GDM1 (cell line): ENCODE results near the gene TNFRSF25.
"Not testable (repeated sequence)": the region's sequence is repeated elsewhere in the genome, so short reads cannot be mapped to it uniquely, and the experiment has no call there.

Experiments
- DNase-seq: peaks from one replicate; lab custom pipeline; 2025; lab: John Stamatoyannopoulos, UW

TNFRSF25 gene

DNA sequence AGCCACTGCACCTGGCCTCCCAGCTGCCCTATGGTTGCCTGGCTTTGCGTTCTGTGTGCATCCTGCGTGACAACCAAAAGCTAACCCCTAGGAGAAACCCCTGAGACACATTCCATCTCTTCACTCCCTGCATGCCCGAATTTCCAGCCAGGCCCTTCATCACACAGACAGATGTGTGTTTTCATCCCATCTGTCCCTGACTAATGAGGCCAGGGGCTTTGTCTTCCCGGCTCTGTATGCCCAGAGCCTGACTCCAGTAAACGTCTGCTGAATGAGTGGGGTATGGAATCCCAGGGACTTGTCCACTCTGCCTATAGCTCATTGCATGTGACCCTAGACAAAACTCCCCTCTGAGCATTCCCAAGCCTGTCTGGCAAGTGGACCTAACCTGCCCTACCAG is 31.8 kb downstream of the TNFRSF25 start:
- no peak for DNase-seq

DNA sequence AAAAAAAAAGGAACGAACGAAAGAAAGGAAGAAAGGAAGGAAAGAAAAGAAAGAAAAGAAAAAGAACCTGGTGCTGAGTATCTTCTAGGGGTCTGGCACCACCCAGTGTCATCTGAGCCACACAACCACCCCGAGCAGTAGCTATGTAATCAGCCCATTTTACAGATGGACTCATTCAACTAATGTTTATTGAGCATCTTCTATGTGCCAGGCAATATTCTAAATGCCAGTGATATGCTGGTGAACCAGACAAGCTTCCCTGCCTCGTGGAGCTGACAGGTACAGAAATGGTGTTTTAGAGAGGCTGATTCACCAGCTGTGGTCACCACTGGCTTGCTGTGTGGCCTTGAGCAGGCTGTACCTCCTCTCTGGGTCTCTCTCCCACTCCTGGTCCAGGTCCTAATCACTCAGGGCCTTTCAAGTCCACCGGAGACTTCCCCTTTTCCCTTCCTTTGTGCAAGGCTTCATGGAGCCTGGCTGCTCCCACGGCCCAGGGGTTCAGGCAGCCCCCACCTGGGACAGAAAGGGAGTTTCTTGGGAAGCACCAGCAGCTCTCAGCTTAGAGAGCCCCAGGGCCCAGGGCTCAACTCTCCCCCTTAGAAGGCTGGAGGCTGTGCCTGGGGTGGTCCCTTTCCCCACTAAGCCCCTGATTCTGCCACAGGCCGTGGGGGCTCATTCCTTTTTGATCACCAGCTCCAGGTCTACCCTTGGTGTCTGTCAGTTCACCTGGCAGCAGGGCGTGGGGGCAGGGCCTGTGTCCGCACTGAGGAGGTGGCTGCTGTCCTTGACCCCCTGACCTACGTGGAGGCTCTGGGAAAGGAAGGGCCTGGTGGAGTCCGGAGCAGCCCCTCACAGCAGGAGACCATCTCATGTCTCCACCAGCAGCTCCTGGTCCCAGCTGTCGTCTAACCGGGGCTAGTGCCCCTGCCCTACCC is 34.1 kb downstream of the TNFRSF25 start:
- DNase-seq, result not testable (repeated sequence)

DNA sequence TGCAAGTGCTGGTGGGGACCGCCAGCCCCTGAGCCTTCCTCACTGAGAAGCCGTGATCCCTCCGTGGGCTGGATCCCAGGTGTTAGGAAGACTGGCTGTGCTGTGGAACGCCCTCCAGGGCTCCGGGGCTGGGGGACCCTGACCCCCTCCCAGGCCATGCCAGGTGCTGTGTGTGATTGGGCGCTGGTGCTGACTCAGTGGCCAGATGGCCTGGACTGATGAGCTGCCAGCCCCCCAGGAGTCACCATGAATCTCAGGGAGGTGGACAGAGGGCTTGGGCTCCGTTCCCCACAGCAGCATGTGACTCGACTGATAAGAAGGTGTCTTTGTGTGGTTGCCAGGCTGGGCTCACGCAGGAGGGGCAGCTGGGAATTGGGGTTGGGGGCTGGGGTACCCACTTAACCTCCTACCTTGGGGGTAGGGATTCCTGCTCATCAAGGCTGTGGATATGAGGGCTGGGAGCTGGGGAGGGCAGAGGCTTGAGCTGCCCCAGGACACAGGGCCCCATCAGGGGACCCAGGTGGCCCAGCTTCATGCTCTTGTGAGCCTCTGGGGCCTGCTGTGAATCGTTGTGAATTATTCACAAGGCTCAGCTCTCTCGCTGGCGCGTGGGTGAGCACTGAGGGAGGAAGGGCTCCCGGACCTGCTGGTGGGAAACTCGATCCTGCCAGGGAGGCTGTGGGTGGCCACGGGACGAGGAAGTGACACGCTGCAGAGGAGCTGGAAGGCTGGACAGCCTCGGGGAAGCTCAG is 36.1 kb downstream of the TNFRSF25 start:
- DNase-seq, result not testable (repeated sequence)

DNA sequence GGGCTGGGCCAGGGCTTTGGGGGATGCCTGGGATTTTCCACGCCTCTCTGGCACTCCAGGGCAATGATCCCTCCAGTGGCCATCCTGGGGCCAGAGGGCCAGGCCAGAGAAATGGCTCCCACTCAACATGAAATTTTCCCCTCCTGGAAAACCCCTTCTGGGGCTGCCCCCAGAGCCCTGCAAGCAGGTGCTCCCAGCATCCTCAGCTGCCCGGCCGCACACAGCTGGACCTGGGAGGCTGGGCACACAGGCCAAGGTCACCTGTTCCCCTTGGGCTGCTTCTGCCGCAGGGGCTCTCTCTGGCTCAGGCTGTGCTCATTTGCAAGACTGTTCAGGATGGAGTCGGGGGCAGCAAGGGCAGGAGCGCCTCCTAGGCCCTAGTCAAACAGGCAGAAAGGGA is 37.5 kb downstream of the TNFRSF25 start:
- DNase-seq, result not testable (repeated sequence)

DNA sequence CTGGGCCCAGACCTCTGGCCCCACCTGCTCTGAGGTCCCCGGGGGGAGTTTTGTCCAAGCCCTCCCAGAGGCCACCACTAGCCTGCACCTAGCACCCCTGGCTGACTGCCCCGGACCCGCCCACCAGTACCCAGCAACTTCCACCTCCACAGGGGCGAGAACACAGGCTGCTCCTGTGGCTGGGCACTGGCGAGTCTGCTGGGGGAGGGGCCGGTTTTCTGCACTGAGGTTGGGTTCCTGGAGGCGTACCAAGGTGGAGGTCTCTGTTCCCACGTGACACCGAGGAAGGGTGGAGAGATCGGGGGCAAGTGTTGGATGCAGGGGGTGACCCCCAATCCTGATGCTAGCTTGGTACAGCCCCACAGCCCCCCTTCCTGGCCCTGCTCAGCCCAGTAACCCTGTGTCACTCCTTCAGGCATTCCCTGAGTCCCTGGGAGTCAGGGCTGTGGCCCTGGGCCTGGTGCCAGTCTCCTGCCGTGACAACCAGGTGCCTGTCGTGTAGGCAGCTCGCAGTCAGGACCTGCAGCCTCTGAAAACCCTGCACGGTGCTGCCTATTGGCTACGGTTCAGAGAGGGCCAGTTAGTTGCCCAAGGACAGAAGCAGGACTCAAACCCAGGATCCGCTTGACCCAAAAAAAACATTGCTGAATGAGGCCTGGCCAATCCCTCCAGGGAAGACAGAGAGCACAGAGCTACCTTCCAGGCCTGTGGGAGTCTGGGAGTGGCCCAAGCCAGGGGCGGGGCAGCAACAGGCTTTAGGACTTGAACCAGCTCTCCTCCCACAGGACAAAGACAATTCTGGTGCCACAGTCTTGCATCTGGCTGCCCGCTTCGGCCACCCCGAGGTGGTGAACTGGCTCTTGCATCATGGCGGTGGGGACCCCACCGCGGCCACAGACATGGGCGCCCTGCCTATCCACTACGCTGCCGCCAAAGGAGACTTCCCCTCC is 38.3 kb downstream of the TNFRSF25 start:
- no peak for DNase-seq

DNA sequence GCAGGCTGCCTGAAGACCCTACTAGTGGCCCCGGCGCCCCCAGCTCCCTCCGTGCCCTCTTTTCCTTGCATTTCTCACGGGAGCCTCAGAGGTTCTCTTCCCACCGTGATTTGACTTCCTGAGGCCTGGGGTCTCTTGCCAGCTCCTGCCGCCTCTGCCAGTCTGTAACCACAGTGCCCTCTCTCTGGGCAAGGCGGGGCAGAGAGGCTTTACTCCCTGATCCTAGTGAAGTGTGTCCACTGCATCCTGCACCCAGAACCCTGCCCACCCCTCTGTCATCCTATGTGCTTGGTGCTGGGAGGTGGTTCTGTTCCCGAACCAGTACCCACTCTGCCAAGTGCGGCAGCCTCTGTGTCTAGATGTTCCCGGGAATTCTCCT is 39.0 kb downstream of the TNFRSF25 start:
- no peak for DNase-seq

DNA sequence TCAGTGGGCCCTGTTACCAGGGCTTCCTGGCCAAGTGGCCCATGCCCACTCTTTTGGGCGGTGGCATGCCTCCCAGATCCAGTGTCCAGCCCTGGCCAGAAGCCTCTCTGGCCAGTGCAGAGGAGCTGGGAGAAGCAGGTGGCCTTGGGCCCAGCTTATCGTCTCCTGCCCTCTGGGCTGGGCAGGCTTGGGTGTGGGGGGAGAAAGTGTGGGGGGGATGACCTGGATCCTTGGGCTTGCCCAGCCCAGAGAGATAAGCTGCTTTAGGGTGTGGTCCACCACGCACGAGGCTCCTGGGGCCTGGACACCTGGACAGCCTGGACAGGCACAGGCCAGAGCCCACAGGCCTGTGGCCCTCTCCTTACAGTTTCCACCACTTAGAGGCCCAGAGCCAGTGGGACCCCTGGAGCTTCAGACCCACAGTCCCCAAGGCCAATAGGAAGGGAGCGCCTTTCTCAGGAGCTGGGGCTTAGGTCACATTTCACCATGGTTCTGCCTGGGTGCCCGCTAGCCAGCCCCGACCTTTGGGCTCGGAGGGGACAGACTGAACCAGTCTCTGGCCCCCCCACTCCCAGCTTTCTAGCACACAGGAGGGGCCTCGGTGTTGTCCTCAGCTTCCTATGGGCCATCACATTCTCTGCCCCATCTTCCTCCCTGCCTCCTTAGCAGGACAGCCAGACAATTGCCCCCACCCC is 39.5 kb downstream of the TNFRSF25 start:
- no peak for DNase-seq

DNA sequence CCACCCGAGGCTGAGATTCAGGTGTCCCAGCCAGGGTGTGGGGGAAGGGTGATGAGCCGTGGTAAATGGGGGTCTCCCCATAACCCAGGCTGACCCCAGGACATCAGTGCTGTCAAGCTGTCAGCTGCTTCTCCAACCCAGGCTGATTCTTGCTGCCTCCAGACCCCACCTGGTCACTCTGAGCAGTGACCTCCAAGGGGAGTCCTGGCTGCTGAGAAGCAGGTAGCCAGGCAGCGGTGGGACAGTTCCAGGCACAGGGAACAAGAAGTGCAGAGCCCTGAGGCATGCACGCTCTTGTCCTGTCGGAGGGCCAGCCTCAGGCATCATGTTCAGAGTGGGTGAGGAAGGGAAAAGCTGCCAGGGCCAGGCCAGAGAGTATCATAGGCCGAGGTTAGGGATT is 40.3 kb downstream of the TNFRSF25 start:
- no peak for DNase-seq

DNA sequence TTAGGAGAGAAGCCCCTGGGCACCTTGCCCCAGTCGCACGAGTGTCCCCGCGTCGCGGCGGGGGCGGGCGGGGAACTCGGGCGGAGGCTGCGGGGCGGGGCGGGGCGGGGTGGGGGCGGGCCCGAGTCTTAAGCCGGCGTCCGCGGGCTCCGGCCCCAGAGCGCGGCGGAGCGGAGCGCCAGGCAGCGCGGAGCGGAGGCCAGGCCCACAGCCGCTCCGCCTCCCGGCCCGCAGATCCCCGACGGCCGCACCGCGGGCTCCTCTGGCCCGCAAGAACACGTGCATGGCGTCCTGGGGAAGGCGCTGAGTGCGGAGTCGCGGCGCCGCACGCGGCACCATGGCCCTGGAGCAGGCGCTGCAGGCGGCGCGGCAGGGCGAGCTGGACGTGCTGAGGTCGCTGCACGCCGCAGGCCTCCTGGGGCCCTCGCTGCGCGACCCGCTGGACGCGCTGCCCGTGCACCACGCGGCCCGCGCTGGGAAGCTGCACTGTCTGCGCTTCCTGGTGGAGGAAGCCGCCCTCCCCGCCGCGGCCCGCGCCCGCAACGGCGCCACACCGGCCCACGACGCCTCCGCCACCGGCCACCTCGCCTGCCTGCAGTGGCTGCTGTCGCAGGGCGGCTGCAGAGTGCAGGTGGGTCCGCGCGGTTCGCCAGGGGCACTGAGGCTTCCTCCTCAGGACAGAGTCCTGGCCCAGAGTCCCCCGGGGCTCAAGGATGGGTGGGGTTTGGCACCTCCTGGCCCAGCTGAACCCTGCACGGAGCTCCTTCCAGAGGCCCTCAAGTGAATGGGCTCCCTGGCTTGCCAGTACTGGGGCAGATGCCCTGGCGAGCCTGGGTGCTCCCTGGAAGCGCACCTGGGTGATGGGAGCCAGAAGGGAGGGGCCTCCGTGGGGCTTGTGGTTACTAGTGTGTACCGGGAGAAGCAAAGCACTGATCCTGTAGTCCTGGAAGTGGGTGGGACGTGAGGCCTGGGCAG is 41.1 kb downstream of the TNFRSF25 start, which contains the start of gene ESPN:
Gene ESPN, plus strand, starts transcription at position 158 of the 975 bp plus-strand sequence. Its CDS starts 180 bp downstream, at position 338.
- DNase-seq, result no peak

DNA sequence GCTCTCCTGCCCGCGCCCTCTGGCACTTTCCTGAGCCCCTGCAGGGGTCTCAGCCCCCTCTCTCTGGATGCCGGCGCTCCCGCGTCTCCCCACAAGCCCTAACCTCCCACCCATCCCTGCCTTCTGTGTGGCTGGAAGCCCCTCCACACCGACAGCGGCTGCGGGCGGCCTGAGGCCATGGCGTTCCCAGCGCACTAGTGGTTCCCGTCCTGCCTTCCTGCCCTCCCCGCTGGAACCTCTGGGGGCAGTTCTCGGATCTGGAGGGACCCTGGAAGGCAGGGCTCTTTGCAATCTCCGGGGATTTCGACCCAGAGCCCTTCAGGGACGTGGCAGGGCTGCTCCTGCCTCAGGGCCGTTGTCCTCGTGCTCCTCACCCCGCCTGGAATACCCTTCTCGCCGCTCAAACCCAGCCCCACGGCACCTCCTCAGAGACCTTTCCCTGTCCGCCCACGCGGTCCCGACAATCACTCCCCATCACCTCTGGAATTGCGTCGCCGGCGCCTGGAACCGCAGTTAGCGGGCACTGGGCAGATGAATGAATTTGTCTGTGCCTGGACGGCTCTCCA is 41.9 kb downstream of the TNFRSF25 start:
- DNase-seq, result no peak

DNA sequence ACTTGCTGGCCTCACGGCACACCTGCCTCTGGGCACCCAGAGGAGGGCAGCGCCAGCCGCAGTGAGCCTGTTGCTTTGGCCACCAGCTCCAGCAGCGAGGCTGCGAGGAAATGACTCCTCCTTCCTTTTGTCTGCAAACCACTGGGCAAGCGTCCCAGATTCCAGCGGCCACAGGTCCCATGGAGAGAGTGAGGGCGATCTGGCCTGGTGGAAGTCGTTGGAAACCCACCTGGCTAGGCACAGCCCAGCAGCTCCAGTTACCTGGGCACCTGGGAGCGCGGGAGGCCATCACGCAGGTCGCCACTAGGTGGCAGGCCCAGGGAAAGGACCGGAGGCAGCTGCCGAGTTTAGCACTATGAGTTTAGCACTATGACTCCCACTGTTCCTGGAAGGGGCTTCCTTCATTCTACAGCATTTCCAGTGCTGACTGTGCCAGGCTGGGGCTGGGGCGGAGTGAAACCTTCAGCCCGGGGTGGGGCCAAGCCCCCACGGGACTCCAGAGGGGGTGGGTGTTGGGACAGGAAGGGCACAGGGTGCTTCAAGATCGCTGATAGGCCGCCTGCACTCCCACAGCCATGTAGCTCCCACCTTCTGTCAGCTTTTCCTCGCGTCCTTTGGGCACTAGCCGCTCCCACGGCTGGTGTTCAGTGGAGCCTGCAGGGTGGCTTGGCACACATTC is 42.5 kb downstream of the TNFRSF25 start:
- no peak for DNase-seq

DNA sequence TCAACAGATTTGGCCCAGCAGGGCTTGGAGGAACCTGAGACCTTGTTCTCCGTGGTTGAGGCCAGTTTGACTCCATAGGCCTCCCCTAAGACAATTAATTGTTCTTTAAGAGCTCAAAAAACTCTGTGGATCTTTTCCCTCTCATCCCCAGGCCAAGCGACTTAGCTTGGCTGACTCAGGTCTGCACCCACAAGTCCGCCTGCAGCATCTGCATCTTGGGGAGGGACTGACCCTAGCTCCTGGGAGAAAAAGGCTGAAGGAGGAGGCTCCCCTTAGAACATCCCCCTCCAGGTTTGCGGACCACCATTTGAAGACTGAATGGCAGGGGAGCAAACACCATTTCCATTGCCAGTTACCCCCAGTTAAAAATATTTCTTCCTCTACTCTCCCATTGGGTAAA is 44.7 kb downstream of the TNFRSF25 start:
- DNase-seq, result no peak

DNA sequence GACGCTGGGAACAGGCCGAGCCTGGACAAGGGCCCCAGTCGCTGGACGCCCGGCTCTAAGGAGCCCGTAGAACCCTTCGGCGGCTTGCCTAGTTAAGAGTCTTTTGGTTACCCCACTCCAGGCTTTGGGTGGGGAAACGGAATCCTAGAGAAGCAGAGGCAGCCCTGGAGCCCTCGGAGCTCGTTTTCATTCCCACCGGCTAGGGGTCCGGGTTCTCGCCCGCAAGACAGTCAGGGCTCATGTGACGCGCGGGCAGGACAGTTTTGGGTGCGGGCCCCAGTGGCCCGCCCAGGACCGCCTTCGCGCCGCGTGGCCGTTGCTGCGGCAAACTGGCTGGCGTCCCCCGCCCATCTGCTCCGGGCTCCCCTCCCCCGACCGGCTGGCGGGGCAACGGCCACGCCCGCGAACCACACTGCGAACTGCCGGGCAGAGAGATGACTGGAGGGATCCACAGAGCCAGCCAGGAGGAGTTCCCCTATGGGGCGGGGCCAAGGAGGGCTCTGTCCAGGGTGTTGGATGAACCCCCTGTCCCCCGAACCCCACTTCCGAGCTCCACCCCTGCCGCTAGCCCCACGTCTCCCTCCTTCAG is 45.4 kb downstream of the TNFRSF25 start:
- DNase-seq, result no peak

DNA sequence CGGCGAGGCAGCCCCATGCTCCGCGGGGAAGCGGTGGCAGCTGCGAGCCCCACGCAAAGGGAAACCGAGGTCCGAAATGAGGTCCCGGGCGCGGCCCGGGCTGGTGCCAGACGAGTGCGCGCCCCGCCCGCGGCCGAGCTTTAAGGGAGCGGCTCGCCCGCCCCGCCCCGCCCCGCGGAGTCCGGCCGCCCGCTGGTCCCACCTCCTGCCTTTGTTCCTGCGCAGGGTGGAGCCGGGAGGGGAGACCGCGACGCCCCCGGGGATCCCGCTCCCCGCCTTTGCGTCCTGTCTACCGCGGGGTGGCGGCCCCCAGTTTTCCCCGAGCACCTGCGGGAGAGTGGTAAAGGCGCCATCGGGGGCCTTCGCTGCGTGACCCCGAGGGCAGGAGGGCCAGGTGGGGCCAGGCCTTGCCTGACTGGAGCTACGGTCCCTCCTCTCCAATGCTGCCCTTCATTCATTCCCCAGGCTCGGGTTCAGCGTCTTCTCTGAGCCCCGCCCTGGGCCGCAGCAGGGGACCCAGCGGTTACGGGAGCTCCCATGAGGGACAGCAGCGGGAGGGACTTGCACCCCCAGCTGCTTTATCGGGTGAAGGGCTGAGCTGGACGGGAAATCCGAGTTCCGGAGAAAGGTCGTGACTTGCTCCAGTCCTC is 46.0 kb downstream of the TNFRSF25 start, which contains the start of gene HES2:
Gene HES2, minus strand, starts transcription at position 116 of the 650 bp plus-strand sequence. Its CDS starts 99 bp downstream, at position 17.
- DNase-seq, result no peak

DNA sequence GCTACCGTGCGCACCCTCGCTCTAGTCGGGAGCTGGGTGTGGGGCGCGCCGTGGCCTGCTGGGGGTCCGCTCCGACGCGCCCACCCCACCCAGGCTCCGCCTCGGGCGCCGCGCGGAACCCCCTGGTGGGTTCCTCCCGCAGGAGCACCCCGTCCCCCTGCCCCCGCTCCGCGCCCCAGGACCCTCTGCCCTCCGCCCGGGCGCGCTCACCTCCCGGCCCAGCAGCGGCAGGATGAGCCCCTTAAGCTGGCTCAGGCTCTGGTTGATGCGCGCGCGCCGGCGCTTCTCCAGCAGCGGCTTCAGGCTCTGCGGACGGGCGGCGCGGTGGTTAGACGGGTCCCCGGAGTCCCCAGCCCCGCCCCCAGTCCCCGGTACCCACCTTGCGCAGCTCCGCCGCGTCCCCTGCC is 46.6 kb downstream of the TNFRSF25 start:
- no peak for DNase-seq

DNA sequence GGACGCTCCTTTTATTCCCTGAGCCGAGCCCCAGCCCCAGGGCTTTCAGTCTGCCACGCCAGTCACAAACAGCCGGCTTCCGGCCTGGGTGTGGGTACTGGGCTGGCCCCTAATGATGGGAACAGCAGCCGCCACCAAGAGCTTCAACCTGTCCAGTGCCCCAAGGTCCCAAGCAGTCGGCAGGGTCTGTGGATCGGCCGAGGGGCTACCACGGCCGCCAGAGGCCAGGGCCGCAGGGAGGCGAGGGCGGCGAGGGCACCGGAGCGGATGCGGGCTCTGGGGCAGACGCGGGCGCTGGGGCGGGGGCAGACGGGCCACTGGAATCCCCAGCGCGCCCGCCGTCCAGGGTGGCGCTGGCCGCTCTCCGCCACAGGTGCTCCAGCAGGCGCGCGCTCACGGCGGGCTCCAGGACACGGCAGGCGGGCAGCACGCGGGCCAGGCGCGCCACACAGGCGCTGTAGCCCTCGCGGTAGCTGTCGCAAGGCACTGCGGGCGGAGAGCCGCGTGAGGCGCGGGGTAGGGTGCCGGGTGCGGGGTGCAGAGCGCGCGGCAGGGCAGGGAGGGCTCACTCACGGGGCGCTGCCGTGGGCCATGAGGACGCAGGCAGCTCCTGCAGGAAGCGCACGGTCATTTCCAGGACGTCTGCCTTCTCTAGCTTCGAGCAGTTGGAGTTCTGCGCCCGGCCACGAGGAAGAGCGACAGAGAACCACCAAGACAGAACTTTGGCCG is 47.1 kb downstream of the TNFRSF25 start:
- no peak for DNase-seq

DNA sequence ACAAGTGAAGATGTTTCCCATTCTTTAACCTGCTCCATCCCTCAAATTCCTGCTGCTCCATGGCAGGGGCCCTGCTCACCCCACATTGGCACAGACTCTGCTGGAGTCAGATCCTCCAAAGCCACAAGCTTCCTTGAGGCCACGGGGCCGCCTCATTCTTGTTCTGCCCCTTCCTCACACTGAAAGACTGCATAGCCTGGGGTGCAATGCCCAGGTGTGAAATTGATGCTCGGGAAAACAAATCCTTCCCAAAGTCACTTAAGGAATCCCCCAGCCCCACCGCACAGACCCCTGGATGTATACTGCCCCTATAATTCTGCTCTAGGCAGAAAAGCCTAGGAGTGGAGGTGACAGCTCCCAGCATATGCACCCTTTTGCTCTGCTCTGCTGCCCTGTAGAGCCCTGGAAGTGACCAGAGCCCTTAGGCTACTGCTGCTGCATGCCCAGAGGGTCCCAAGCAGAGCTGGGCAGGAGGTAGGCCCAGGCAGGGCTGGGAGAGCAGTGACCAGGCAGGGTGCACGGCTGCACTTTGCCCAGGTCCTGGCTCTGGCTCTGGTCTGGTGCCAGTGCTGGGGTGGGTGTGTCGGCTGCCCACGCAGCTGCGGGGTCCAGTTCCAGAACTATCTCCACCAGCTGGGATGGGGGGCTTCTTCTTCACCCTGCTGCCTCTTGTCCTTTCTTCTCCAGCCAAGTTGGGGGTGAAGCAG is 47.9 kb downstream of the TNFRSF25 start:
- DNase-seq, result no peak
